LNCaP clone FGC (cell line): Measurements from ENCODE around the gene JDP2.
A peak's percentile ranks its signal among the peaks of the same experiment; 100 is the strongest.

Experiments used
- DNase-seq: peaks from one replicate; pipeline ENCODE4 v3.0.0-alpha.2; 2011; ENCODE audit warnings: low read depth
- H3K4me3 ChIP-seq: 2 replicates; pipeline ENCODE4 v1.5.1; 2011; ENCODE audit warnings: mild to moderate bottlenecking, low read depth, low read length, control low read depth
- TF ChIP-seq, protein P1 (sequence below): IDR thresholded peaks from 2 replicates; pipeline ENCODE4 v1.5.1; 2012; ENCODE audit warnings: mild to moderate bottlenecking; ENCODE audit not compliant: control insufficient read depth, insufficient read depth; ENCODE audit errors: extremely low read depth

JDP2 gene

DNA sequence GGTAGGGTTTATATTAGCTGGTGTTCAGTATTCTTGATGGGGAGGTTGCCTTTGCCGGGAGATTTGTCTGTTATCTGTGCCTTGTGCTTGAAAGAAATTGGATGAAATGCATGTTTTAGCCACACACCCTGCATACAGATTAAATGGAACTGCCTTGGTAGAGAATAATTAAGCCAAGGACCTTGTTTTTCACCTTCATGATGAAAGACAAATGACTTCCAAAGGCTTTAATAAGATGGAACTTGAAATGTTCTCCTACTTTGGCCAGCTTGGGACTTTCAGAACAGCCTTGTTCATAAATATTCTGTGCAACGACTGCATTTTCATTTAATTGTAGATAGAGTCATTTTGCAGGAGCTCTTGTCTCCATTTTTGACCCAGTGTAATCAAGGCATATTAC is 21.2 kb downstream of the JDP2 start:
- TF ChIP-seq, protein P1, sequence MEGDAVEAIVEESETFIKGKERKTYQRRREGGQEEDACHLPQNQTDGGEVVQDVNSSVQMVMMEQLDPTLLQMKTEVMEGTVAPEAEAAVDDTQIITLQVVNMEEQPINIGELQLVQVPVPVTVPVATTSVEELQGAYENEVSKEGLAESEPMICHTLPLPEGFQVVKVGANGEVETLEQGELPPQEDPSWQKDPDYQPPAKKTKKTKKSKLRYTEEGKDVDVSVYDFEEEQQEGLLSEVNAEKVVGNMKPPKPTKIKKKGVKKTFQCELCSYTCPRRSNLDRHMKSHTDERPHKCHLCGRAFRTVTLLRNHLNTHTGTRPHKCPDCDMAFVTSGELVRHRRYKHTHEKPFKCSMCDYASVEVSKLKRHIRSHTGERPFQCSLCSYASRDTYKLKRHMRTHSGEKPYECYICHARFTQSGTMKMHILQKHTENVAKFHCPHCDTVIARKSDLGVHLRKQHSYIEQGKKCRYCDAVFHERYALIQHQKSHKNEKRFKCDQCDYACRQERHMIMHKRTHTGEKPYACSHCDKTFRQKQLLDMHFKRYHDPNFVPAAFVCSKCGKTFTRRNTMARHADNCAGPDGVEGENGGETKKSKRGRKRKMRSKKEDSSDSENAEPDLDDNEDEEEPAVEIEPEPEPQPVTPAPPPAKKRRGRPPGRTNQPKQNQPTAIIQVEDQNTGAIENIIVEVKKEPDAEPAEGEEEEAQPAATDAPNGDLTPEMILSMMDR, result no peak
- H3K4me3 ChIP-seq, result no peak overlapping the region
- no peak for DNase-seq

DNA sequence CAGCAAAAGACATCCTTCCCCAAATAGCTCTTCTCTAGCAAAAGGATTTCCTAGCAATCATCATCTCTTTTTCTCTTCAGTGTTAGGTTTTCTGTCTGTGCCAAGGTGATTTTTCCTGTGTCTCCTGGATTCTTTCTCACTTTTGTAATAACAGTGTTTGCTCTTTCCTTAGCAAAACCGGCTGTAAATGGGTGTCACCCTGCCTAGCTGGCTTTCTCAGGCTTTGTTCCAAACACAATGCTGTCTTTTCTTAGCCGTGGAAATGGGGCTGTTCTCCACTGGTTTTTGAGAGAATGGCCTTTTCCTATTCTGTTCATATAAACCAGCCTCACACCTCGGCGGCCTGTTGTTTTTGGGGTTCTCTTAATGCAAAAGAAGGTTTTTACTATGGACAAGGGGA is 21.9 kb downstream of the JDP2 start:
- DNase-seq, result peak; percentile 63
- peak overlapping the region; percentile 34 for H3K4me3 ChIP-seq
- TF ChIP-seq, protein P1, result no peak

DNA sequence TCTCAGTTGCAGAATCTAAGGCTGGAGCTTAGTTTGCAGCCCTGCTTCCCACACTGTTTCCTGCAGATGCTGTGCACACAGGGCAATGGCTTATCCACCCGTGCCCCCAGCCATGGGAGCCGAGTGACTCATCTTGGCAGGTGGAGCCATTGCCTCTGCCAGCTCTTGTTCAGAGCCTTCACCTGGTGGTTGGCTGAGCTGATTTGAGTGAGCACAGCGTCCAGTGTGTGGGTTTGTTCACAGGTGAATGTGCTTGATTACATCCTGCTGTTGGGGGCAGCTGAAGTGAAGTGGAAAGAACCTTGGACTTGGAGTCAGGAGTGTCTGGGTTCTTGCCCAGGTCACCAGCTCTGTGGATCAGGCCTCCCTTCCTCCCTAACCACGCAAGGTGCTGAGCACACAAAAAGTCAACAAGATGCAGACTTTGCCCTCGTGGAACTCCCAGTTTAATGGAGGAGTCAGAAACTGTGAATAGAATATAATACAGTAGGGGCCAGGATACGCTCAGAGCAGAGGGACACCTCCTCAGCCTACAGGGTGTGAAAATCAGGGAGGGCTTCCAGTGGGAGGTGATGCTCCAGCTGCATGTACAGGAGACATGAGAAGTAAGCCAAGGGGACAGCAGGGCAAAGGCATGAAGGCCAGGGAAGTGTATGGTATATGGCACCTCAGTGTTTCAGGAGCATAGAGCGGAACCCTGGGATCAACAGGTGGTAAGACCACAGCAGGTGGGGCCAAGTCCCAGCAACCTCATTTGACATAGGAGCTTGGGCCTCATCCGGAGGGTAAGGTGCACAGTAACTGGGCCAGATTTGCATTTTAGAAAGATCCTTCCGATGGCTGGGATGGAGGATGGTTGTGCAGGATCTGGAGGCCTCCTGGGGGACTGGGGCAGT is 22.8 kb downstream of the JDP2 start:
- peak overlapping the region; percentile 34 for H3K4me3 ChIP-seq
- TF ChIP-seq, protein P1, result no peak
- peak; percentile 89 for DNase-seq

DNA sequence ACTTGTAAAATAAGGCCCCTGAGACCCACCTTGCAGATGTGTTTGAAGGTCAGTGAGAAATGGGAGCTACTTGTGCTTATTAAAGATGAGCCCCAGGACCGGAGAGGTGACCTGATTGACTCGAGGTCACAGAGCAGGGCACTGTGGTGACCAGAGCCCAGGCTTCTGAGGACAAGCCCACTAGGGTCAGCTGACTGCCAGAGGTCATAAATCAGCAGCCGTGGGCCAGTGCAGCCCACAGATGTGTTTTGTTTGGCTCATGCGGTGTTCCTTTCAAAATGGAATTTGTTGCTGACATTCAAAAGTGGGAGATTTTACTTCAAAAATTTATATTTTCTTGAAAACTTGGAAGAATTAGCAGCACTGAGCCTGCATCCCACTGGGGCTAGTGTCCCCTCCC is 24.5 kb downstream of the JDP2 start:
- TF ChIP-seq, protein P1, result no peak
- no peak for DNase-seq
- H3K4me3 ChIP-seq, result no peak overlapping the region

DNA sequence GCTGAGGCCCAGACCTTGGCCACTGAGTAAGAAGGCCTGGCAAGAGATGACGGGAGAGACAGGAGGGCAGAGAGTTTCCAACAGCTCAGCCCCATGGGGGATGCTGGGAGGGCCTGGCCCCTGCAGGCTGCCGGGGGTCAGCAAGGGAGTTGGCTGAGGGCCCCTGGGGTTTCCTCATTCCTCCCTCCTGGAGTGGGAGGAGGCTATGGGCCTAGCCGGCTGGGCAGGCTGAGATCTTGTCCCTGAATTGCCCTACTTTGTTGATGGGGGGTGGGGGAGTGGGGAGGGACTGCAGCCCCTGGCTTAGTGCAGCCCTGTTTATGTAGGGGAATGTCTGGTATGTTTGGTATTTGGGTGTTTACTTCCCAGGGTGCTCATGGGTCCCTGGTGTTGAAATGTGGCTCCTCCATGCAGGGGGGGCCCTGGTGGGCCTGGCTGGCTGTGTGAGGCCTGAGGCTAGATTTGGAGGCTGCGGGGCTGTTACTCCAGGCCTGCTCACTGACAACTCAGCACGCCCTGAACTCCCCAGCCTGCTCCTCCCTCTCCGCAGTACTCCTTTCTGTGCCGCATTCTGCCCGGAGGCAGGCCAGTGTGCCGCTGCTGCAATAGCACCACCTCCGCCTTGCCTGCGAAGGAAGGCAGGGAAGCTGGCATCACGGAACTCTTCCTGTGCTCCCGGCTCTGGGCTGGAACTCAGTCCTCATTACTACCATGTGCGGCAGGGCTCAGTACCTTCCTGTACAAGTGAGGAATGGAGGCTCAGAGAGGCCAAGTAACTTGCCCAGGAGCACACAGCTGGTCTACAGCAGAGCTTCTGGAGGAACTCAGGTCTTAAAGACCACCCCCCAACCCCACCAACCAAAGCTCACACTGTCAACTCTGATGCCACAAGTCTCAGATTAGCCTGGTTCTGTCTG is 25.3 kb downstream of the JDP2 start:
- DNase-seq, result no peak
- no peak overlapping the region for H3K4me3 ChIP-seq
- TF ChIP-seq, protein P1, result no peak

DNA sequence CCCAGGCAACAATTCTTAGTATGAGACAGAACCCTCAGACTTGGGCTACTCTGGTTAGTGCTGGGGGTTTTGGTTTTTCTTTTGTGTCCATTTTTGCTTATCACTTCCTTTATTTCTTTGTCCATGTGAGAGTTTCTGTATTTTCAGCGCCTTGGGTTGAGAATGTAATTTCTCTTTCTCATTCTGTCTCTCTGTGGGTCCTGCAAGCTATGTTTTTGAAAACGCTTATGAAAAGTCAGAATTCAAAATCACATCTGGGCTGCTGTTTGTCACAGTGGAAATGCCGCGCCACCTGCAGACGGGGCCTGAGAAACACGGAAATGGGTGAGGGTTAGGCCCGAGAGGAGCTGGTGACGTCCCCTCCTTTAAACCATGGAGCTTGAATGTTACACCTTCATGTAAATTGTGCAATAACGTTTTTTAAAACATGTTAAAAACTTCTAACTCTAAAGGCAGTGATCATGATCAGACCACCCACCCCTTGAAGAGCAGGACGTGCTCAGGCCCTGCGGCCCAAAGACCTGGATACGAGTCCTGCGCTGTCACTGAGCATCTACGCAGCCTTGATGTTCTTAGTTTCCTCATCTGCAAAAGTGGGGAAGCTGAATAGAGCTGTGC is 26.1 kb downstream of the JDP2 start:
- DNase-seq, result no peak
- H3K4me3 ChIP-seq, result no peak overlapping the region
- TF ChIP-seq, protein P1, result no peak
